Measurements from ENCODE around the gene PROS1. TPM values are rescaled to one million over a fixed set of nuclear protein-coding genes. Genes with fewer than 3 reads are reported as not detected.

PROS1 gene
- total and polyA plus RNA-seq, 2 of the 4 experiments (the other 2 are of a cell fraction): 1.6 to 2.8 TPM

DNA sequence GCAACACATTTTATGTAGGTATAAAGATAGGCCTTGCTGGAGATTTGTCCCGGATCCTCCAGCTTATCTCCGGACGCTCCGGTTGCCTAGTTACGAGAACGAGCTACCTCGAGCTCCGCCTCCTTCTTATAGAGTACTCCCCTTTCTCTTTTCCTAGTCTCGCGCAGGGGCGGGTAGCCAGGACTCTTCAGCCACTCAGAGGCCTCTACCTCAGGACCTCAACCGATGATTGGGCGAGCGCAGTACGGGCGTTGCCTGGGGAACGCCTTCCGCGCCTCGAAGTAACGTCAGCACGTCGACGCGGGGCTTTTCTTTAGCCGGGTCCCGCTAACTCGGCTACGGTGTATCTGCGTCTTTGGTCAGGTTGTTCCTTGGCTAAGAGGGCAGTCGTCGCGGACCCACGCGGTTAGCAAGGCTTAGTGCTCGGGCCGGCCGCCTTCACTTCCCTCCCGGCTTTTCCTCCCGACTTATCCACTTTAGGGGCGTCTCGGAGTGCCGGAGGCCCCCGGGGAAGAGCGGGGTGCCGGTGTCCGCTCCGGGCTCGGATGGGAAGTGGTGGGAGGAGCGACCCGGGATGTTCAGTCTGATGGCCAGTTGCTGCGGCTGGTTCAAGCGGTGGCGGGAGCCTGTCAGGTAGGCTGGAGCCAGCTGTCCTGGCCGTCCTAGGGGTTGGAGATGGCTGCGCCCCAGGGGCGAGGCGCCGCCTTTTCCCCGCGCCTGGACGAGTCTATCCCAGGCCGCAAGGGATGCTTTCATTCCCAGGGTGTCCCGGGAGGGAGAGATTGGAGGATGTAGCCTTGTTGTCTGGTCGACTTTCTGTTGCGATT lies 6.4 kb upstream of the PROS1 start, which contains the start of gene ARL13B (continued):
- TF ChIP-seq RCOR1 (IDR thresholded peaks at IDR 0.05; ENCODE audit: insufficient replicate concordance, low read length): no peak
- TF ChIP-seq SMC3 (IDR thresholded peaks at IDR 0.05; ENCODE audit: low read depth, low read length): no peak

DNA sequence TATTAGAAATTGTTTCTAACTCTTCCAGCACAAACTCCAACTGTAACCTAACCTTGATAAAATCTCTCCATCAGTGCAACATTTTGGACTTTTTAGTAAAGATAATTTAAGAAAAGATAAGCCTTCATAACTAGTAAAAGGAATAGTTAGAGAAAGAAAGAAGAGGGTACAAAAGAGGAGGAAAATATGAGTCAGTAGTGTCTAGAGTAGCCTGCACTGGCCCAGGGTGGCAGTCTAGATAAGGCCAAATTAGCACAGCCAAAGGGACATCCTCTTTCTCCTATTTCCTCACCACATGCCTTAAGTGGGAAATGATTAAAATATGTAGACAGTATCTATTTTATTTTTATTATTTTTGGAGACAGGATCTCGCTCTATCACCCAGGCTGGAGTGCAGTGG lies 3.7 kb downstream of the PROS1 start:
- no peaks in the 10 kb centered on the region for H4K20me1 ChIP-seq (ENCODE audit: insufficient read depth, low read length)
- no peak overlapping the region for H3K56ac ChIP-seq (ENCODE audit: extremely low read depth, insufficient read depth, low read length)
- H3K4me3 ChIP-seq (ENCODE audit: insufficient read depth, low read depth, low read length): no peak overlapping the region
- WGBS, 2 experiments (ENCODE audit: extremely low coverage in 2 of 2, insufficient read length in 1 of 2): no CpG with 5 or more reads among the region's 1 CpG
- no peak for ATAC-seq (ENCODE audit: low read depth)
- no peak overlapping the region for H3K14ac ChIP-seq (replicated peaks; ENCODE audit: low read depth, low read length)
- no peak overlapping the region for H3K4ac ChIP-seq (ENCODE audit: low read depth, low read length)
- ChIA-PET CTCF (no interaction called here), POLR2A (ENCODE audit: unreplicated experiment) (no interaction called here)
- no peak overlapping the region for H3K18ac ChIP-seq (ENCODE audit: low read depth, low read length)
- H3K9me3 ChIP-seq (ENCODE audit: control insufficient read depth, insufficient read depth, low read length): no peaks in the 10 kb centered on the region
- no peak overlapping the region for H3K23ac ChIP-seq (ENCODE audit: low read depth, low read length)
- no peaks in the 10 kb centered on the region for H3K79me1 ChIP-seq (ENCODE audit: low read depth in 1 of 2, low read length in 2 of 2)
- H4K91ac ChIP-seq (ENCODE audit: insufficient read depth, low read depth, low read length): no peak overlapping the region
- H4K5ac ChIP-seq (ENCODE audit: low read depth, low read length): no peak overlapping the region
- dilution Hi-C loops (cut with HindIII; ENCODE audit: low sequenced_read_pairs, unreplicated experiment): no loop called here
- H2BK5ac ChIP-seq (ENCODE audit: low read depth, low read length, poor library complexity, severe bottlenecking): no peak overlapping the region
- H2AFZ ChIP-seq (replicated peaks; ENCODE audit: low read length, poor library complexity): no peak overlapping the region
- in situ Hi-C loops (cut with MboI; ENCODE audit: low sequenced_read_pairs): no loop called here
- H2BK15ac ChIP-seq (ENCODE audit: low read depth, low read length): no peak overlapping the region
- peaks cover 3% of the 10 kb centered on the region; the same call in 1 of the 2 replicates for H3K4me1 ChIP-seq (ENCODE audit: control insufficient read depth, insufficient read depth, low read length)
- no peaks in the 10 kb centered on the region for H3K9me1 ChIP-seq (ENCODE audit: insufficient read depth, low read length)
- H2AK5ac ChIP-seq (ENCODE audit: low read depth, low read length): no peak overlapping the region
- no peak overlapping the region for H2BK20ac ChIP-seq (ENCODE audit: low read depth, low read length)
- H3K9ac ChIP-seq (ENCODE audit: low read depth, low read length): no peak overlapping the region
- no peak overlapping the region for H2BK120ac ChIP-seq (ENCODE audit: low read depth, low read length)
- no peak for DNase-seq
- H4K8ac ChIP-seq (ENCODE audit: low read depth in 2 of 2, low read length in 2 of 2): no peak overlapping the region
- no TSS peak for BruUV-seq (replicated peaks)
- no peaks in the 10 kb centered on the region for H3K27me3 ChIP-seq (ENCODE audit: control insufficient read depth, insufficient read depth, low read length)
- H3K4me2 ChIP-seq (ENCODE audit: low read depth, low read length): no peak overlapping the region
- no peak overlapping the region for H3K27ac ChIP-seq (ENCODE audit: insufficient read depth, low read length)
- no peaks in the 10 kb centered on the region for H3K36me3 ChIP-seq (ENCODE audit: control insufficient read depth, insufficient read depth, low read length)
- intact Hi-C loops (cut with micrococcal nuclease): no loop called here
- H2AK9ac ChIP-seq (replicated peaks; ENCODE audit: low read depth, low read length, poor library complexity): no peak overlapping the region
- TF ChIP-seq RFX5 (IDR thresholded peaks at IDR 0.05; ENCODE audit: low read depth, low read length): no peak
- TF ChIP-seq RCOR1 (IDR thresholded peaks at IDR 0.05; ENCODE audit: insufficient replicate concordance, low read length): no peak
- no peak for TF ChIP-seq RAD21 (IDR thresholded peaks at IDR 0.05; ENCODE audit: low read length)
- TF ChIP-seq BHLHE40 (IDR thresholded peaks at IDR 0.05; ENCODE audit: low read depth, low read length): no peak
- no peak for TF ChIP-seq MXI1 (IDR thresholded peaks at IDR 0.05; ENCODE audit: borderline replicate concordance, low read depth, low read length)
- TF ChIP-seq FOS (IDR thresholded peaks at IDR 0.05; ENCODE audit: low read depth, low read length): no peak
- no peak for TF ChIP-seq CEBPB (IDR thresholded peaks at IDR 0.05; ENCODE audit: low read depth, low read length)
- TF ChIP-seq, protein P1, sequence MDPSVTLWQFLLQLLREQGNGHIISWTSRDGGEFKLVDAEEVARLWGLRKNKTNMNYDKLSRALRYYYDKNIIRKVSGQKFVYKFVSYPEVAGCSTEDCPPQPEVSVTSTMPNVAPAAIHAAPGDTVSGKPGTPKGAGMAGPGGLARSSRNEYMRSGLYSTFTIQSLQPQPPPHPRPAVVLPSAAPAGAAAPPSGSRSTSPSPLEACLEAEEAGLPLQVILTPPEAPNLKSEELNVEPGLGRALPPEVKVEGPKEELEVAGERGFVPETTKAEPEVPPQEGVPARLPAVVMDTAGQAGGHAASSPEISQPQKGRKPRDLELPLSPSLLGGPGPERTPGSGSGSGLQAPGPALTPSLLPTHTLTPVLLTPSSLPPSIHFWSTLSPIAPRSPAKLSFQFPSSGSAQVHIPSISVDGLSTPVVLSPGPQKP (IDR thresholded peaks at IDR 0.05; ENCODE audit: borderline replicate concordance, low read depth, low read length): no peak
- no peak for TF ChIP-seq MAZ (IDR thresholded peaks at IDR 0.05; ENCODE audit: borderline replicate concordance, low read depth, low read length)
- TF ChIP-seq MAFK (IDR thresholded peaks at IDR 0.05; ENCODE audit: low read depth, low read length): no peak
- TF ChIP-seq, protein P2, sequence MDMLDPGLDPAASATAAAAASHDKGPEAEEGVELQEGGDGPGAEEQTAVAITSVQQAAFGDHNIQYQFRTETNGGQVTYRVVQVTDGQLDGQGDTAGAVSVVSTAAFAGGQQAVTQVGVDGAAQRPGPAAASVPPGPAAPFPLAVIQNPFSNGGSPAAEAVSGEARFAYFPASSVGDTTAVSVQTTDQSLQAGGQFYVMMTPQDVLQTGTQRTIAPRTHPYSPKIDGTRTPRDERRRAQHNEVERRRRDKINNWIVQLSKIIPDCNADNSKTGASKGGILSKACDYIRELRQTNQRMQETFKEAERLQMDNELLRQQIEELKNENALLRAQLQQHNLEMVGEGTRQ (IDR thresholded peaks at IDR 0.05; ENCODE audit: low read depth, low read length): no peak

Measured in IMR-90 (cell line).